Activated naive CD4-positive, alpha-beta T cell treated with anti-CD3 and anti-CD28 coated beads, Interleukin-2, amount 10 ng/mL, durations not matched to agents 7 days and 5 days (primary cell): Measurements from ENCODE around the gene FKBP1A.
A peak's percentile ranks its signal among the peaks of the same experiment; 100 is the strongest.

Source experiments
- CTCF ChIA-PET: fragments of 350-600 bp; sonication (Branson Sonifier 250); formaldehyde crosslinking; loops from one replicate; lab custom pipeline; 2021; ENCODE audit warnings: antibody characterized with exemption; lab: Charles Lee
- DNase-seq: peaks from one replicate; pipeline ENCODE4 v3.0.0-alpha.2; 2020
- H3K27ac Mint-ChIP-seq: one replicate; pipeline ENCODE4 v1.8.0; 2021; ENCODE audit warnings: mild to moderate bottlenecking, moderate library complexity, mixed read lengths
- H3K27me3 Mint-ChIP-seq: one replicate; pipeline ENCODE4 v1.8.0; 2021; ENCODE audit warnings: mild to moderate bottlenecking, mixed read lengths
- H3K36me3 Mint-ChIP-seq: one replicate; pipeline ENCODE4 v1.8.0; 2021; ENCODE audit warnings: mixed read lengths
- H3K4me1 Mint-ChIP-seq: one replicate; pipeline ENCODE4 v1.8.0; 2021; ENCODE audit warnings: mixed read lengths
- H3K4me3 Mint-ChIP-seq: one replicate; pipeline ENCODE4 v1.8.0; 2021; ENCODE audit warnings: mild to moderate bottlenecking, moderate library complexity, mixed read lengths
- H3K9me3 Mint-ChIP-seq: one replicate; pipeline ENCODE4 v1.8.0; 2021; ENCODE audit warnings: mixed read lengths

The FKBP1A gene

GRCh38 chr20:1374246-1374645, 18.6 kb downstream of the FKBP1A start:
- CTCF ChIA-PET = interaction anchor here (0.9 kb wide), 1 partner anchor 10 kb away, joined by 8 read pairs; no protein-coding TSS in a partner anchor
- H3K27ac Mint-ChIP-seq = no peak overlapping the region
- DNase-seq = no peak
- no peak overlapping the region for H3K4me3 Mint-ChIP-seq
- peaks cover 61% of the 10 kb centered on the region for H3K36me3 Mint-ChIP-seq
- no peaks in the 10 kb centered on the region for H3K27me3 Mint-ChIP-seq
- no peaks in the 10 kb centered on the region for H3K9me3 Mint-ChIP-seq
- H3K4me1 Mint-ChIP-seq = peaks cover 69% of the 10 kb centered on the region

GRCh38 chr20:1373614-1374013, 19.2 kb downstream of the FKBP1A start:
- peaks cover 65% of the 10 kb centered on the region for H3K36me3 Mint-ChIP-seq
- H3K4me1 Mint-ChIP-seq = peaks cover 64% of the 10 kb centered on the region
- DNase-seq = no peak
- CTCF ChIA-PET = no interaction called here
- H3K4me3 Mint-ChIP-seq = no peak overlapping the region
- no peaks in the 10 kb centered on the region for H3K9me3 Mint-ChIP-seq
- no peaks in the 10 kb centered on the region for H3K27me3 Mint-ChIP-seq
- no peak overlapping the region for H3K27ac Mint-ChIP-seq

- no peak overlapping the region for H3K27ac Mint-ChIP-seq
- CTCF ChIA-PET = interaction anchor here (1.6 kb wide), 1 partner anchor 9 kb away, joined by 3 read pairs; no protein-coding TSS in a partner anchor
These were observed 19.8 kb downstream of the FKBP1A start for GRCh38 chr20:1373036-1373435.

GRCh38 chr20:1371830-1372539, 20.9 kb downstream of the FKBP1A start:
- no peak for DNase-seq
- Mint-ChIP-seq H3K27me3 (no peaks in the 10 kb centered on the region), H3K4me1 (peaks cover 48% of the 10 kb centered on the region), H3K4me3 (no peak overlapping the region), H3K9me3 (no peaks in the 10 kb centered on the region), H3K36me3 (peaks cover 72% of the 10 kb centered on the region), H3K27ac (peak overlapping the region; percentile 70)
- CTCF ChIA-PET = interaction anchor here (1.5 to 1.8 kb wide), 3 partner anchors 10 to 29 kb away, joined by 3 to 5 read pairs (median 5); no protein-coding TSS in a partner anchor

More at GRCh38 chr20:1373036-1373435, 19.8 kb downstream of the FKBP1A start:
- Mint-ChIP-seq H3K27me3 (no peaks in the 10 kb centered on the region), H3K36me3 (peaks cover 69% of the 10 kb centered on the region), H3K9me3 (no peaks in the 10 kb centered on the region), H3K4me1 (peaks cover 59% of the 10 kb centered on the region), H3K4me3 (no peak overlapping the region)
- no peak for DNase-seq

GRCh38 chr20:1371202-1371782, 21.6 kb downstream of the FKBP1A start:
- CTCF ChIA-PET = interaction anchor here (1.5 to 1.8 kb wide), 3 partner anchors 11 to 29 kb away, joined by 3 to 5 read pairs (median 5); no protein-coding TSS in a partner anchor
- H3K9me3 Mint-ChIP-seq = no peaks in the 10 kb centered on the region
- no peak overlapping the region for H3K4me3 Mint-ChIP-seq
- no peaks in the 10 kb centered on the region for H3K27me3 Mint-ChIP-seq
- DNase-seq = no peak
- no peak overlapping the region for H3K27ac Mint-ChIP-seq
- H3K36me3 Mint-ChIP-seq = peaks cover 71% of the 10 kb centered on the region
- peaks cover 42% of the 10 kb centered on the region for H3K4me1 Mint-ChIP-seq

GRCh38 chr20:1370548-1371110, 22.2 kb downstream of the FKBP1A start:
- Mint-ChIP-seq H3K9me3 (no peaks in the 10 kb centered on the region), H3K27me3 (no peaks in the 10 kb centered on the region), H3K4me1 (peaks cover 40% of the 10 kb centered on the region), H3K27ac (no peak overlapping the region), H3K4me3 (no peak overlapping the region), H3K36me3 (peaks cover 71% of the 10 kb centered on the region)
- CTCF ChIA-PET = interaction anchor here (1.1 to 1.8 kb wide), 2 partner anchors 9 to 13 kb away, joined by 3 to 5 read pairs; no protein-coding TSS in a partner anchor
- DNase-seq = no peak

GRCh38 chr20:1369970-1370369, 22.9 kb downstream of the FKBP1A start:
- Mint-ChIP-seq H3K27me3 (no peaks in the 10 kb centered on the region), H3K9me3 (peaks cover 4% of the 10 kb centered on the region), H3K36me3 (peaks cover 73% of the 10 kb centered on the region), H3K27ac (no peak overlapping the region), H3K4me1 (peaks cover 40% of the 10 kb centered on the region), H3K4me3 (no peak overlapping the region)
- CTCF ChIA-PET = interaction anchor here (1.1 kb wide), 1 partner anchor 9 kb away, joined by 3 read pairs; no protein-coding TSS in a partner anchor
- DNase-seq = no peak

- H3K27ac Mint-ChIP-seq = peak overlapping the region; percentile 51
- peaks cover 9% of the 10 kb centered on the region for H3K9me3 Mint-ChIP-seq
- H3K4me1 Mint-ChIP-seq = peaks cover 47% of the 10 kb centered on the region
- peaks cover 77% of the 10 kb centered on the region for H3K36me3 Mint-ChIP-seq
- CTCF ChIA-PET = no interaction called here
- H3K4me3 Mint-ChIP-seq = no peak overlapping the region
- H3K27me3 Mint-ChIP-seq = no peaks in the 10 kb centered on the region
- DNase-seq = no peak
These were observed 24.2 kb downstream of the FKBP1A start for GRCh38 chr20:1368448-1369199.

GRCh38 chr20:1367479-1367878, 25.4 kb downstream of the FKBP1A start:
- CTCF ChIA-PET = no interaction called here
- no peak overlapping the region for H3K4me3 Mint-ChIP-seq
- peak overlapping the region; percentile 0 for H3K27ac Mint-ChIP-seq
- no peaks in the 10 kb centered on the region for H3K27me3 Mint-ChIP-seq
- H3K36me3 Mint-ChIP-seq = peaks cover 76% of the 10 kb centered on the region
- DNase-seq = no peak
- peaks cover 9% of the 10 kb centered on the region for H3K9me3 Mint-ChIP-seq
- H3K4me1 Mint-ChIP-seq = peaks cover 51% of the 10 kb centered on the region

- peaks cover 9% of the 10 kb centered on the region for H3K9me3 Mint-ChIP-seq
- H3K27me3 Mint-ChIP-seq = no peaks in the 10 kb centered on the region
- H3K27ac Mint-ChIP-seq = peak overlapping the region; percentile 84
- CTCF ChIA-PET = no interaction called here
- peaks cover 68% of the 10 kb centered on the region for H3K4me1 Mint-ChIP-seq
- DNase-seq = peak; percentile 54
- H3K36me3 Mint-ChIP-seq = peaks cover 88% of the 10 kb centered on the region
- peak overlapping the region; percentile 45 for H3K4me3 Mint-ChIP-seq
These were observed 28.7 kb downstream of the FKBP1A start for GRCh38 chr20:1364106-1364505.

- Mint-ChIP-seq H3K4me1 (peaks cover 72% of the 10 kb centered on the region), H3K27ac (peak overlapping the region; percentile 84), H3K9me3 (peaks cover 9% of the 10 kb centered on the region), H3K36me3 (peaks cover 86% of the 10 kb centered on the region), H3K27me3 (no peaks in the 10 kb centered on the region), H3K4me3 (peak overlapping the region; percentile 45)
- DNase-seq = no peak
- CTCF ChIA-PET = interaction anchor here (1.4 kb wide), 1 partner anchor 35 kb away, joined by 4 read pairs; the partner anchor contains the start of gene SDCBP2
These were observed 29.3 kb downstream of the FKBP1A start for GRCh38 chr20:1363522-1363921.

- CTCF ChIA-PET = interaction anchor here (1.4 kb wide), 1 partner anchor 34 kb away, joined by 4 read pairs; the partner anchor contains the start of gene SDCBP2
- peaks cover 85% of the 10 kb centered on the region for H3K36me3 Mint-ChIP-seq
- H3K4me1 Mint-ChIP-seq = peaks cover 83% of the 10 kb centered on the region
- no peak overlapping the region for H3K4me3 Mint-ChIP-seq
- H3K27ac Mint-ChIP-seq = peak overlapping the region; percentile 2
- DNase-seq = no peak
- H3K27me3 Mint-ChIP-seq = no peaks in the 10 kb centered on the region
- peaks cover 9% of the 10 kb centered on the region for H3K9me3 Mint-ChIP-seq
These were observed 30.4 kb downstream of the FKBP1A start for GRCh38 chr20:1362484-1362883.

GRCh38 chr20:1360094-1360846, 32.6 kb downstream of the FKBP1A start:
- H3K4me1 Mint-ChIP-seq = peaks cover 76% of the 10 kb centered on the region
- no peaks in the 10 kb centered on the region for H3K27me3 Mint-ChIP-seq
- no peak overlapping the region for H3K4me3 Mint-ChIP-seq
- H3K27ac Mint-ChIP-seq = no peak overlapping the region
- peaks cover 82% of the 10 kb centered on the region for H3K36me3 Mint-ChIP-seq
- no peak for DNase-seq
- H3K9me3 Mint-ChIP-seq = peaks cover 9% of the 10 kb centered on the region
- CTCF ChIA-PET = interaction anchor here (1.0 kb wide), 1 partner anchor 47 kb away, joined by 3 read pairs; no protein-coding TSS in a partner anchor
